Fibroblast of lung (primary cell): ENCODE results near the gene TRIM41. TPM values are rescaled to one million over a fixed set of nuclear protein-coding genes. Genes with fewer than 3 reads are reported as not detected.
"Not testable (repeated sequence)": the region's sequence is repeated elsewhere in the genome, so short reads cannot be mapped to it uniquely, and the experiment has no call there.

Source experiments
- DNase-seq, 2 donors: peaks; one replicate each; pipeline versions ENCODE4 v3.0.0 to v3.0.0-alpha.2; 2010; ENCODE audit warnings: low read depth in 2 of 2
- H2AFZ ChIP-seq: 2 replicates; pipeline ENCODE4 v1.5.1; 2012; ENCODE audit warnings: low read length, control low read depth, inconsistent platforms
- H3K27ac ChIP-seq: 2 replicates; pipeline ENCODE4 v1.5.1; 2011; ENCODE audit warnings: low read length, control low read depth; ENCODE audit not compliant: insufficient read depth
- H3K27me3 ChIP-seq: 2 replicates; pipeline ENCODE4 v1.5.1; 2011; ENCODE audit warnings: mild to moderate bottlenecking, low read length; ENCODE audit not compliant: control insufficient read depth, insufficient read depth
- H3K36me3 ChIP-seq: 2 replicates; pipeline ENCODE4 v1.5.1; 2011; ENCODE audit warnings: low read length; ENCODE audit not compliant: control insufficient read depth, insufficient read depth
- H3K4me1 ChIP-seq: 2 replicates; pipeline ENCODE4 v1.5.1; 2011; ENCODE audit warnings: low read length; ENCODE audit not compliant: control insufficient read depth, insufficient read depth; ENCODE audit errors: extremely low read depth
- H3K4me2 ChIP-seq: 2 replicates; pipeline ENCODE4 v1.5.1; 2011; ENCODE audit warnings: low read length, control low read depth; ENCODE audit not compliant: insufficient read depth; ENCODE audit errors: extremely low read depth
- H3K4me3 ChIP-seq, 4 experiments: fragments of 200-600 bp in 1 of 4; sonication (generic) in 1 of 4; replicated peaks in 1 of 4; 2 replicates each; pipeline ENCODE4 v1.5.1; 2011 to 2016; ENCODE audit warnings: low read length in 4 of 4, low read depth in 3 of 4, mild to moderate bottlenecking in 3 of 4, control low read depth in 2 of 4, inconsistent platforms in 1 of 4, mixed read lengths in 1 of 4; ENCODE audit not compliant: insufficient read depth in 1 of 4; ENCODE audit errors: control extremely low read depth in 1 of 4
- H3K79me2 ChIP-seq: 2 replicates; pipeline ENCODE4 v1.5.1; 2012; ENCODE audit warnings: mild to moderate bottlenecking, low read length, inconsistent platforms; ENCODE audit not compliant: control insufficient read depth, insufficient read depth
- H3K9ac ChIP-seq: 2 replicates; pipeline ENCODE4 v1.5.1; 2011; ENCODE audit warnings: mild to moderate bottlenecking, low read length, control low read depth; ENCODE audit not compliant: insufficient read depth
- H3K9me3 ChIP-seq: 2 replicates; pipeline ENCODE4 v1.5.1; 2012; ENCODE audit warnings: low read depth, low read length; ENCODE audit not compliant: control insufficient read depth, insufficient read depth
- H4K20me1 ChIP-seq: 2 replicates; pipeline ENCODE4 v1.5.1; 2011; ENCODE audit warnings: low read length; ENCODE audit not compliant: control insufficient read depth, insufficient read depth; ENCODE audit errors: extremely low read depth
- CTCF ChIP-seq, 2 donors: IDR thresholded peaks in 1 of 2; conservative IDR thresholded peaks in 1 of 2; 1 replicate in 1 of 2; 2 replicates in 1 of 2; pipeline ENCODE4 v1.5.1; 2011 to 2012; ENCODE audit warnings: low read length in 2 of 2, control low read depth in 1 of 2, inconsistent platforms in 1 of 2, low read depth in 1 of 2, mild to moderate bottlenecking in 1 of 2
- EZH2 ChIP-seq: IDR thresholded peaks from 2 replicates; pipeline ENCODE4 v1.5.1; 2012; ENCODE audit warnings: low read length, control low read depth, mild to moderate bottlenecking; ENCODE audit errors: missing control alignments
- polyA plus RNA-seq, 2 donors: library from polyadenylated mRNA; depleted of rRNA in 1 of 2; stranded (reverse) in 1 of 2; unstranded in 1 of 2; fragments of >200 nt; gene quantifications; 2 replicates each; pipeline ENCODE4 v1.2.1, GENCODE V29; 2011 to 2012; ENCODE audit warnings: missing spikeins in 1 of 2
- total RNA-seq: library from RNA; depleted of rRNA; stranded (reverse); fragments of >200 nt; gene quantifications from 2 replicates; pipeline ENCODE4 v1.2.1, GENCODE V29; 2014

TRIM41 gene
- total and polyA plus RNA-seq, 2 donors (not counting 1 experiment from before 2014, with no cell fraction given), result 8.3 to 17.0 TPM

DNA sequence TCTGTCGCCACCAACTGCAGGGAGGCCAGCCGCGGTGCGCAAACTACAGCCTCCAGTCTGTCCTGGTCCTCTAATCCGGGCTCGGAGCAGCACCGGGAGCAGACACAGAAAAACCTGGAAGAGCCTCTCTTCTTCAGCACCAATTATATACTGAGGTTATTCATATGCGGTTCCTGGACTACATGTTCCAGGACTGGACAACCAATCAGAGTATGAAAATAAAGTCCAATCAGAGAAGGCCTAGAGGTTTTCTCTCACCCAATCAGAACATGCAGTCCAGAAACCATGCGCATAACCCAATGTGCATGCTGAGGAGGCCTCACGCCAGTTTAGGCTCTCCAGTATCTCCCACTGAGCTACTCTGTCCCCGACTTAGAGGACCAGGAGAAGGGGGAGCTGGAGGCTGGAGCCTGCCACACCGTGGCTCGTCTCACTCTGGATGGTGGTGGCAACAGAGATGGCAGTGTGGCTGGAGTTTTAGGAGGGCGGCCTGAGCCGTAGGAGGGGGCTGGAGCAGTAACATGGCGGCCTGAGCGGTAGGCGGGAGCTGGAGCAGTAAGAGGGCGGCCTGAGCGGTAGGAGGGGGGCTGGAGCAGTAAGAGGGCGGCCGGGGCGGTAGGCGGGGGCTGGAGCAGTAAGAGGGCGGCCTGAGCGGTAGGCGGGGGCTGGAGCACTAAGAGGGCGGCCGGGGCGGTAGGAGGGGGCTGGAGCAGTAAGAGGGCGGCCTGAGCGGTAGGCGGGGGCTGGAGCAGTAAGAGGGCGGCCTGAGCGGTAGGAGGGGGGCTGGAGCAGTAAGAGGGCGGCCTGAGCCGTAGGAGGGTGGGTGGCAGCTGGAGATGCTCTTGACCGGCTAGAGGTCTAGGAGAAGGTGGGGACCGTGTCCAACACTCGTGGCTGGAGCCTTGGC is 58.2 kb downstream of the TRIM41 start:
- no peaks in the 10 kb centered on the region for H3K79me2 ChIP-seq
- no peaks in the 10 kb centered on the region for H3K36me3 ChIP-seq
- no peak overlapping the region for H3K27ac ChIP-seq
- no peaks in the 10 kb centered on the region for H3K27me3 ChIP-seq
- H3K4me1 ChIP-seq, result no peaks in the 10 kb centered on the region
- H3K9me3 ChIP-seq, result no peaks in the 10 kb centered on the region
- no peak overlapping the region for H3K9ac ChIP-seq
- H2AFZ ChIP-seq, result no peak overlapping the region
- no peak for TF ChIP-seq EZH2
- H3K4me3 ChIP-seq, result no peak overlapping the region
- DNase-seq, result no peak
- no peaks in the 10 kb centered on the region for H4K20me1 ChIP-seq
- no peak overlapping the region for H3K4me2 ChIP-seq

- TF ChIP-seq CTCF (conservative IDR thresholded peaks at IDR 0.05 in 1 of 2, IDR thresholded peaks at IDR 0.05 in 1 of 2; ENCODE audit: low read depth in 1 of 2, low read length in 2 of 2) (no peak), EZH2 (no peak)
- DNase-seq, result no peak
- Histone ChIP-seq H3K27ac (no peak overlapping the region), H3K9me3 (no peaks in the 10 kb centered on the region), H3K36me3 (no peaks in the 10 kb centered on the region), H4K20me1 (no peaks in the 10 kb centered on the region), H3K9ac (no peak overlapping the region), H3K4me1 (no peaks in the 10 kb centered on the region), H2AFZ (no peak overlapping the region), H3K4me2 (no peak overlapping the region), H3K79me2 (no peaks in the 10 kb centered on the region), H3K4me3 (no peak overlapping the region), H3K27me3 (no peaks in the 10 kb centered on the region)
Observed at GRCh38 chr5:181281984-181282316, 58.9 kb downstream of the TRIM41 start.

DNA sequence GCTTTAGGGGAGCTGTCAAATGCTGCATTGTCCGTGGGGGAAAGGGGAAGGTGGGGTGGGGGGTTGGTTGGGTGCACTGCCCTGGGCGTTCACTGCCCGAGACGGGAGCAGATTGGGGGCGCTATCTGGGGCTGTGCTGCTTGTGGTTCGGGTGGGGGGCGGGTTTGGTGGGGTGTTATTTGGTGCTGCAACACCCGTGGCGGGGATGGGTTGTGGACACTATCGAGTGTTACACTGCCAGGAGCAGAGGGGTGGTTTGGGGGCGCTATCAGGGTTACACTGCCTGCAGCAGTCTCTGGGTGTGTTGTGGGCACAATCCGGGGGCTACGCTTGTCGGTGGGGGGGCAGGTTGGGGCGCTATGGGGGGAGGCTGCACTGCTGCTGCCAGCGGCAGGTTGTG is 59.3 kb downstream of the TRIM41 start:
- not testable (repeated sequence) for H3K4me2 ChIP-seq, H2AFZ ChIP-seq, H3K4me3 ChIP-seq, H3K36me3 ChIP-seq, H3K79me2 ChIP-seq, H4K20me1 ChIP-seq, H3K9ac ChIP-seq, H3K4me1 ChIP-seq, H3K27me3 ChIP-seq, H3K9me3 ChIP-seq, H3K27ac ChIP-seq, DNase-seq

GRCh38 chr5:181282874-181283273 is 59.8 kb downstream of the TRIM41 start:
- H3K4me2 ChIP-seq, result no peak overlapping the region
- no peak for DNase-seq
- no peaks in the 10 kb centered on the region for H4K20me1 ChIP-seq
- no peaks in the 10 kb centered on the region for H3K27me3 ChIP-seq
- no peak overlapping the region for H3K27ac ChIP-seq
- H3K9me3 ChIP-seq, result no peaks in the 10 kb centered on the region
- H3K36me3 ChIP-seq, result no peaks in the 10 kb centered on the region
- H3K9ac ChIP-seq, result no peak overlapping the region
- no peak overlapping the region for H2AFZ ChIP-seq
- TF ChIP-seq EZH2, result no peak
- TF ChIP-seq CTCF (conservative IDR thresholded peaks at IDR 0.05 in 1 of 2, IDR thresholded peaks at IDR 0.05 in 1 of 2; ENCODE audit: low read depth in 1 of 2, low read length in 2 of 2), result no peak
- H3K79me2 ChIP-seq, result no peaks in the 10 kb centered on the region
- H3K4me1 ChIP-seq, result no peaks in the 10 kb centered on the region
- no peak overlapping the region for H3K4me3 ChIP-seq
